Dendritic cell treated with granulocyte-macrophage colony-stimulating factor and Interleukin-4, amounts not matched to agents 40 ng/mL and 50 ng/mL, for 4 days (primary cell): ENCODE data around the gene TPST1.

Experiments used
- H3K27ac Mint-ChIP-seq: one replicate; pipeline ENCODE4 v1.8.0; 2022; ENCODE audit warnings: mild to moderate bottlenecking, mixed read lengths
- H3K27me3 Mint-ChIP-seq: one replicate; pipeline ENCODE4 v1.8.0; 2022; ENCODE audit warnings: mild to moderate bottlenecking, mixed read lengths
- H3K36me3 Mint-ChIP-seq: one replicate; pipeline ENCODE4 v1.8.0; 2022; ENCODE audit warnings: low read depth, mixed read lengths
- H3K4me1 Mint-ChIP-seq: one replicate; pipeline ENCODE4 v1.8.0; 2022; ENCODE audit warnings: low read depth, mixed read lengths
- H3K4me3 Mint-ChIP-seq: one replicate; pipeline ENCODE4 v1.8.0; 2022; ENCODE audit warnings: mild to moderate bottlenecking, moderate library complexity, mixed read lengths
- H3K9me3 Mint-ChIP-seq: one replicate; pipeline ENCODE4 v1.8.0; 2022; ENCODE audit warnings: mixed read lengths
- intact Hi-C: fragments of 100-400 bp; cut with micrococcal nuclease; formaldehyde crosslinking; loops from one replicate; pipeline ENCODE4 v1.15.0; 2022

TPST1 gene

GRCh38 chr7:66178258-66178657 lies 26.9 kb upstream of the TPST1 start:
- H3K4me1 Mint-ChIP-seq = no peaks in the 10 kb centered on the region

GRCh38 chr7:66181329-66181728 lies 23.8 kb upstream of the TPST1 start:
- Mint-ChIP-seq H3K9me3 (no peaks in the 10 kb centered on the region), H3K4me1 (no peaks in the 10 kb centered on the region), H3K4me3 (no peak overlapping the region), H3K36me3 (no peaks in the 10 kb centered on the region), H3K27me3 (peaks cover 4% of the 10 kb centered on the region), H3K27ac (no peak overlapping the region)
- intact Hi-C loops = no loop called here

More at GRCh38 chr7:66178258-66178657, 26.9 kb upstream of the TPST1 start:
- no peaks in the 10 kb centered on the region for H3K36me3 Mint-ChIP-seq
- H3K4me3 Mint-ChIP-seq = no peak overlapping the region
- H3K27me3 Mint-ChIP-seq = peaks cover 1% of the 10 kb centered on the region
- intact Hi-C loops = no loop called here
- no peaks in the 10 kb centered on the region for H3K9me3 Mint-ChIP-seq
- no peak overlapping the region for H3K27ac Mint-ChIP-seq

- no peak overlapping the region for H3K27ac Mint-ChIP-seq
- intact Hi-C loops = no loop called here
- no peaks in the 10 kb centered on the region for H3K36me3 Mint-ChIP-seq
- H3K4me3 Mint-ChIP-seq = no peak overlapping the region
- peaks cover 4% of the 10 kb centered on the region for H3K27me3 Mint-ChIP-seq
- H3K9me3 Mint-ChIP-seq = no peaks in the 10 kb centered on the region
- H3K4me1 Mint-ChIP-seq = no peaks in the 10 kb centered on the region
These were observed 23.3 kb upstream of the TPST1 start for GRCh38 chr7:66181845-66182244.

GRCh38 chr7:66182920-66183319 lies 22.2 kb upstream of the TPST1 start:
- peaks cover 2% of the 10 kb centered on the region for H3K27me3 Mint-ChIP-seq
- H3K27ac Mint-ChIP-seq = no peak overlapping the region
- intact Hi-C loops = no loop called here
- H3K4me3 Mint-ChIP-seq = no peak overlapping the region
- H3K4me1 Mint-ChIP-seq = no peaks in the 10 kb centered on the region
- no peaks in the 10 kb centered on the region for H3K9me3 Mint-ChIP-seq
- no peaks in the 10 kb centered on the region for H3K36me3 Mint-ChIP-seq

GRCh38 chr7:66183700-66184099 lies 21.4 kb upstream of the TPST1 start:
- no peak overlapping the region for H3K27ac Mint-ChIP-seq

GRCh38 chr7:66185680-66186187 lies 19.4 kb upstream of the TPST1 start:
- no peaks in the 10 kb centered on the region for H3K9me3 Mint-ChIP-seq
- no peak overlapping the region for H3K4me3 Mint-ChIP-seq
- no peak overlapping the region for H3K27ac Mint-ChIP-seq
- intact Hi-C loops = no loop called here
- H3K27me3 Mint-ChIP-seq = peaks cover 4% of the 10 kb centered on the region
- H3K4me1 Mint-ChIP-seq = no peaks in the 10 kb centered on the region
- no peaks in the 10 kb centered on the region for H3K36me3 Mint-ChIP-seq

More at GRCh38 chr7:66183700-66184099, 21.4 kb upstream of the TPST1 start:
- intact Hi-C loops = no loop called here
- Mint-ChIP-seq H3K9me3 (no peaks in the 10 kb centered on the region), H3K27me3 (peaks cover 2% of the 10 kb centered on the region), H3K4me3 (no peak overlapping the region), H3K4me1 (no peaks in the 10 kb centered on the region), H3K36me3 (no peaks in the 10 kb centered on the region)

GRCh38 chr7:66186991-66187390 lies 18.1 kb upstream of the TPST1 start:
- Mint-ChIP-seq H3K9me3 (no peaks in the 10 kb centered on the region), H3K36me3 (no peaks in the 10 kb centered on the region), H3K4me3 (no peak overlapping the region), H3K27me3 (peaks cover 4% of the 10 kb centered on the region), H3K4me1 (no peaks in the 10 kb centered on the region), H3K27ac (no peak overlapping the region)
- intact Hi-C loops = no loop called here

GRCh38 chr7:66187905-66188304 lies 17.2 kb upstream of the TPST1 start:
- peaks cover 4% of the 10 kb centered on the region for H3K27me3 Mint-ChIP-seq
- H3K27ac Mint-ChIP-seq = no peak overlapping the region
- H3K9me3 Mint-ChIP-seq = no peaks in the 10 kb centered on the region
- no peaks in the 10 kb centered on the region for H3K4me1 Mint-ChIP-seq
- intact Hi-C loops = no loop called here
- no peaks in the 10 kb centered on the region for H3K36me3 Mint-ChIP-seq
- no peak overlapping the region for H3K4me3 Mint-ChIP-seq

- intact Hi-C loops = no loop called here
These were observed 16.5 kb upstream of the TPST1 start for GRCh38 chr7:66188645-66189044.

GRCh38 chr7:66189695-66190503 lies 15.2 kb upstream of the TPST1 start:
- no peak overlapping the region for H3K4me3 Mint-ChIP-seq
- intact Hi-C loops = no loop called here
- H3K27ac Mint-ChIP-seq = no peak overlapping the region
- H3K9me3 Mint-ChIP-seq = no peaks in the 10 kb centered on the region
- no peaks in the 10 kb centered on the region for H3K36me3 Mint-ChIP-seq
- no peaks in the 10 kb centered on the region for H3K4me1 Mint-ChIP-seq
- peaks cover 4% of the 10 kb centered on the region for H3K27me3 Mint-ChIP-seq

More at GRCh38 chr7:66188645-66189044, 16.5 kb upstream of the TPST1 start:
- Mint-ChIP-seq H3K27ac (no peak overlapping the region), H3K36me3 (no peaks in the 10 kb centered on the region), H3K9me3 (no peaks in the 10 kb centered on the region), H3K4me1 (no peaks in the 10 kb centered on the region), H3K27me3 (peaks cover 4% of the 10 kb centered on the region), H3K4me3 (no peak overlapping the region)

- H3K27me3 Mint-ChIP-seq = peaks cover 4% of the 10 kb centered on the region
- no peak overlapping the region for H3K4me3 Mint-ChIP-seq
- no peaks in the 10 kb centered on the region for H3K9me3 Mint-ChIP-seq
- no peak overlapping the region for H3K27ac Mint-ChIP-seq
- H3K36me3 Mint-ChIP-seq = no peaks in the 10 kb centered on the region
- H3K4me1 Mint-ChIP-seq = no peaks in the 10 kb centered on the region
- intact Hi-C loops = no loop called here
These were observed 14.7 kb upstream of the TPST1 start for GRCh38 chr7:66190504-66190857.

GRCh38 chr7:66193146-66193725 lies 11.9 kb upstream of the TPST1 start:
- Mint-ChIP-seq H3K4me1 (no peaks in the 10 kb centered on the region), H3K36me3 (no peaks in the 10 kb centered on the region), H3K27ac (no peak overlapping the region), H3K9me3 (no peaks in the 10 kb centered on the region), H3K27me3 (peaks cover 2% of the 10 kb centered on the region), H3K4me3 (no peak overlapping the region)
- intact Hi-C loops = no loop called here

- intact Hi-C loops = no loop called here
- H3K4me3 Mint-ChIP-seq = no peak overlapping the region
- peaks cover 23% of the 10 kb centered on the region for H3K27me3 Mint-ChIP-seq
- H3K36me3 Mint-ChIP-seq = no peaks in the 10 kb centered on the region
- no peak overlapping the region for H3K27ac Mint-ChIP-seq
- no peaks in the 10 kb centered on the region for H3K9me3 Mint-ChIP-seq
- H3K4me1 Mint-ChIP-seq = no peaks in the 10 kb centered on the region
These were observed 6.7 kb upstream of the TPST1 start for GRCh38 chr7:66198469-66198868.

GRCh38 chr7:66198956-66199355 lies 6.2 kb upstream of the TPST1 start:
- Mint-ChIP-seq H3K4me1 (no peaks in the 10 kb centered on the region), H3K27me3 (peaks cover 28% of the 10 kb centered on the region), H3K9me3 (no peaks in the 10 kb centered on the region), H3K27ac (no peak overlapping the region), H3K36me3 (no peaks in the 10 kb centered on the region), H3K4me3 (no peak overlapping the region)
- intact Hi-C loops = no loop called here
